GM10248 (cell line): ENCODE data around the gene MSI2.
A peak's percentile ranks its signal among the peaks of the same experiment; 100 is the strongest.

Experiments used
- CTCF ChIA-PET: fragments of 300-600 bp; sonication (Branson Sonifier 250); formaldehyde crosslinking; extraction: SDS; loops from one replicate; lab custom pipeline; 2021; ENCODE audit warnings: antibody characterized with exemption; lab: Yijun Ruan, JAX
- POLR2A ChIA-PET: fragments of 350-650 bp; sonication (Branson Sonifier 250); formaldehyde crosslinking; extraction: SDS; loops from one replicate; lab custom pipeline; 2020; ENCODE audit warnings: antibody characterized with exemption; lab: Yijun Ruan, JAX
- DNase-seq: peaks from one replicate; pipeline ENCODE4 v3.0.0; 2012; ENCODE audit errors: extremely low spot score
- CTCF ChIP-seq: IDR thresholded peaks from 2 replicates; pipeline ENCODE4 v1.5.1; 2012; ENCODE audit warnings: mild to moderate bottlenecking, low read depth; ENCODE audit errors: extremely low read depth, missing control alignments, control extremely low read depth

The MSI2 gene

GRCh38 chr17:57550668-57551315 lies 294.5 kb downstream of the MSI2 start:
- no peak for DNase-seq
- TF ChIP-seq CTCF: no peak
- CTCF ChIA-PET: interaction anchor here (0.8 to 4.5 kb wide), 17 partner anchors 7 to 194 kb away, joined by 3 to 29 read pairs (median 5); no protein-coding TSS in a partner anchor
- POLR2A ChIA-PET: interaction anchor here (0.5 kb wide), 1 partner anchor 121 kb away, joined by 4 read pairs; no protein-coding TSS in a partner anchor

- TF ChIP-seq CTCF: no peak
- POLR2A ChIA-PET: interaction anchor here (0.5 to 0.8 kb wide), 2 partner anchors 83 to 122 kb away, joined by 3 to 4 read pairs; no protein-coding TSS in a partner anchor
- CTCF ChIA-PET: interaction anchor here (0.7 to 4.5 kb wide), 32 partner anchors 8 to 308 kb away, joined by 3 to 29 read pairs (median 4); no protein-coding TSS in a partner anchor
- DNase-seq: peak; percentile 78
Measured at GRCh38 chr17:57551321-57552079, 295.2 kb downstream of the MSI2 start.

- peak; percentile 80 for DNase-seq
- peak; percentile 78 for TF ChIP-seq CTCF
- ChIA-PET POLR2A (interaction anchor here (0.8 kb wide), 1 partner anchor 83 kb away, joined by 3 read pairs; no protein-coding TSS in a partner anchor), CTCF (interaction anchor here (0.7 to 4.5 kb wide), 38 partner anchors 8 to 309 kb away, joined by 3 to 29 read pairs (median 4); no protein-coding TSS in a partner anchor)
Measured at GRCh38 chr17:57552114-57552624, 295.8 kb downstream of the MSI2 start.

- ChIA-PET POLR2A (no interaction called here), CTCF (interaction anchor here (0.6 to 4.5 kb wide), 13 partner anchors 13 to 118 kb away, joined by 3 to 29 read pairs (median 6); no protein-coding TSS in a partner anchor)
- TF ChIP-seq CTCF: no peak
- DNase-seq: no peak
Measured at GRCh38 chr17:57553526-57553925, 297.2 kb downstream of the MSI2 start.

- ChIA-PET POLR2A (no interaction called here), CTCF (interaction anchor here (1.2 to 4.5 kb wide), 7 partner anchors 13 to 310 kb away, joined by 3 to 29 read pairs (median 6); no protein-coding TSS in a partner anchor)
- no peak for TF ChIP-seq CTCF
- no peak for DNase-seq
Measured at GRCh38 chr17:57553991-57554825, 297.9 kb downstream of the MSI2 start.
